Glutamatergic neuron (in vitro differentiated cells): ENCODE measurements around the gene ELOVL5. TPM values are rescaled to one million over a fixed set of nuclear protein-coding genes. Genes with fewer than 3 reads are reported as not detected.

ENCODE experiments used
- DNase-seq: peaks from one replicate; pipeline ENCODE4 v3.0.0; 2022
- H3K27ac Mint-ChIP-seq: one replicate; pipeline ENCODE4 v1.8.0; 2020; ENCODE audit warnings: mild to moderate bottlenecking, mixed read lengths, inconsistent platforms; ENCODE audit not compliant: unreplicated experiment
- H3K27me3 Mint-ChIP-seq: one replicate; pipeline ENCODE4 v1.8.0; 2020; ENCODE audit warnings: mild to moderate bottlenecking, moderate library complexity, mixed read lengths, inconsistent platforms; ENCODE audit not compliant: unreplicated experiment
- H3K36me3 Mint-ChIP-seq: one replicate; pipeline ENCODE4 v1.8.0; 2020; ENCODE audit warnings: mild to moderate bottlenecking, mixed read lengths, inconsistent platforms; ENCODE audit not compliant: unreplicated experiment
- H3K4me1 Mint-ChIP-seq: one replicate; pipeline ENCODE4 v1.8.0; 2020; ENCODE audit warnings: mild to moderate bottlenecking, low read depth, mixed read lengths, inconsistent platforms; ENCODE audit not compliant: unreplicated experiment
- H3K4me3 Mint-ChIP-seq: one replicate; pipeline ENCODE4 v1.8.0; 2020; ENCODE audit warnings: mild to moderate bottlenecking, mixed read lengths, inconsistent platforms; ENCODE audit not compliant: unreplicated experiment
- H3K9me3 Mint-ChIP-seq: one replicate; pipeline ENCODE4 v1.8.0; 2020; ENCODE audit warnings: mild to moderate bottlenecking, moderate library complexity, mixed read lengths, inconsistent platforms; ENCODE audit not compliant: unreplicated experiment
- microRNA-seq: library from miRNA; unstranded; fragments of <30 nt; microRNA quantifications from one replicate; pipeline ENCODE4, GENCODE V29; 2020; ENCODE audit not compliant: unreplicated experiment
- total RNA-seq: library from RNA; stranded (reverse); fragmentation: NEBNext Ultra II Directional; extraction: Animal tissue kit (Norgen Biotek cat#: 25700); gene quantifications from one replicate; pipeline ENCODE4 v1.2.1, GENCODE V29; 2021; ENCODE audit not compliant: unreplicated experiment
- TF ChIP-seq, protein P1 (sequence below): fragments of 200-600 bp; sonication (generic); IDR thresholded peaks from one replicate; pipeline ENCODE4 v1.5.0; 2021; ENCODE audit not compliant: partially characterized antibody, unreplicated experiment

The ELOVL5 gene
- total RNA-seq, 1 donor from 2014 or later = 97.2 TPM

DNA sequence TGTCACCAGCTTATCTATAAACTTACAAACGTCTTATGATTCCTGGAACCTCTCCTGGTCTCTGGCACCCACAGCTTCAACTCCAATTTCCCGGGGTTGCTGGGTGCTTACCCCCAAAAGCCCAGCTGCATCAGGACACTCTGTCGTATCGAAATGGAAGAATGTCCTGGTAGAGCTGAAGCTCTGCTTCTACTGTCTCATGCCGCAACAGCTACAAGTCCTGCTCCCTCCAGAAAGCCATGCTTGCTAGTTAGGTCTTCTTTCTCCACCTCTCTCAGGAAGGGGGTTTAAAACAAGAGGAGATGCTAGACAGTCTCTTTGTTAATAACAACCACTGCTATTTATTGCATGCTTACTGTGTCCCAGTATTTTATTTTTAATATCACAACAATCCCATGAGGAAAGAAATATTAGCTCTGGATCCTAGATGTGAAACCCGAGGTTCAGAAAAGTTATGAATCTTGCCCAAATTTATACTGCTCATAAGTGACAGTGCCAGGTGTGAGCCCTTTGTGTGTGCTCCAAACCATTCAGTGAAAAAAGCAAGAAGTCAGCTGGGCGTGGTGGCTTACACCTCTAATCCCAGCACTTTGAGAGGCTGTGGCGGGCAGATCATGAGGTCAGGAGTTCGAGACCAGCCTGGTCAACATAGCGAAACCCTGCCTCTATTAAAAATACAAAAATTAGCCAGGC is 117.8 kb downstream of the ELOVL5 start:
- Mint-ChIP-seq H3K27me3 (no peaks in the 10 kb centered on the region), H3K4me3 (no peak overlapping the region), H3K27ac (no peak overlapping the region), H3K9me3 (no peaks in the 10 kb centered on the region), H3K36me3 (no peaks in the 10 kb centered on the region), H3K4me1 (no peaks in the 10 kb centered on the region)
- no peak for DNase-seq
- TF ChIP-seq, protein P1, sequence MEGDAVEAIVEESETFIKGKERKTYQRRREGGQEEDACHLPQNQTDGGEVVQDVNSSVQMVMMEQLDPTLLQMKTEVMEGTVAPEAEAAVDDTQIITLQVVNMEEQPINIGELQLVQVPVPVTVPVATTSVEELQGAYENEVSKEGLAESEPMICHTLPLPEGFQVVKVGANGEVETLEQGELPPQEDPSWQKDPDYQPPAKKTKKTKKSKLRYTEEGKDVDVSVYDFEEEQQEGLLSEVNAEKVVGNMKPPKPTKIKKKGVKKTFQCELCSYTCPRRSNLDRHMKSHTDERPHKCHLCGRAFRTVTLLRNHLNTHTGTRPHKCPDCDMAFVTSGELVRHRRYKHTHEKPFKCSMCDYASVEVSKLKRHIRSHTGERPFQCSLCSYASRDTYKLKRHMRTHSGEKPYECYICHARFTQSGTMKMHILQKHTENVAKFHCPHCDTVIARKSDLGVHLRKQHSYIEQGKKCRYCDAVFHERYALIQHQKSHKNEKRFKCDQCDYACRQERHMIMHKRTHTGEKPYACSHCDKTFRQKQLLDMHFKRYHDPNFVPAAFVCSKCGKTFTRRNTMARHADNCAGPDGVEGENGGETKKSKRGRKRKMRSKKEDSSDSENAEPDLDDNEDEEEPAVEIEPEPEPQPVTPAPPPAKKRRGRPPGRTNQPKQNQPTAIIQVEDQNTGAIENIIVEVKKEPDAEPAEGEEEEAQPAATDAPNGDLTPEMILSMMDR = no peak

DNA sequence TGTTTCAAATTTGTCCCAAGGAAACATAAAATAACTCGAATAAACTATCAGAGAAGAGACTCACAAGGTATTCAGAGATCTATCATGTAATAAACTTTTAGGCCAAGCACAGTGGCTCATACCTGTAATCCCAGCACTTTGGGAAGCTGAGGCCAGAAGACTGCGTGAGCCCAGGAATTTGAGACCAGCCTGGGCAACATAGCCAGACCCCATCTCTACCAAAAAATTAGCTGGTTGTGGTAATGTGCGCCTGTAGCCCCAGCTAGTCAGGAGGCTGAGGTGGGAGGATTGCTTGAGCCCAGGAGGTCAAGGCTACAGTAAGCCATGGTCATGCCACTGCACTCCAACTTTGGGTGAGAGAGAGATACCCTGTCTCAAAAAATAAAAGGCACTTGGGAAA is 120.9 kb downstream of the ELOVL5 start:
- Mint-ChIP-seq H3K4me3 (no peak overlapping the region), H3K27me3 (no peaks in the 10 kb centered on the region), H3K4me1 (no peaks in the 10 kb centered on the region)

DNA sequence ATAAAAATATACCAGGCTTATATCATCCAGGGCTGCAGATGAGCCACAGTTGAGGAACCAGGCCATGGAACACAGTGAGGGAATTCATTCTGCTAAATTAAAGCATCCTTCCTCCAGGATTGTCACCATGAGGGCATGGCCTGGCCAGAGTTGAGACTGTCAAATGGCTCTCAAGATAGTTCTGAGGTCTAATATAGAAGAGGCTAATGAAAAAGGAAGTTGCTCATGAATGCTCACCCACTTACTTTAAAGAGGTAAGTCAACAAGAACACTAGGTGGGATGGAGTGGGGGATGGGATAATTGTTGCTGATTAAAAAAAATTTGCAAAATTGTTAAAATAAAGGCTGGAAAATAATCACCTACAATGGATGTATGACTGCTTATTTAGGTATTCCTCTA is 128.1 kb downstream of the ELOVL5 start:
- Mint-ChIP-seq H3K36me3 (no peaks in the 10 kb centered on the region), H3K27me3 (no peaks in the 10 kb centered on the region), H3K9me3 (no peaks in the 10 kb centered on the region), H3K27ac (no peak overlapping the region), H3K4me1 (no peaks in the 10 kb centered on the region), H3K4me3 (no peak overlapping the region)
- DNase-seq = no peak
- TF ChIP-seq, protein P1 = no peak

More for the DNA sequence above, 120.9 kb downstream of the ELOVL5 start:
- Mint-ChIP-seq H3K9me3 (no peaks in the 10 kb centered on the region), H3K36me3 (no peaks in the 10 kb centered on the region), H3K27ac (no peak overlapping the region)
- no peak for DNase-seq
- TF ChIP-seq, protein P1 = no peak

Small RNA genes lying within 50 kb of the gene (microRNA-seq; reads per million reads assigned to microRNA genes)
- gene MIR5685 = not detected

Other genes starting within 250 kb of the ELOVL5 start
- gene GCM1, start 200.1 kb downstream of the ELOVL5 start, total RNA-seq = not detected
- 29.1 TPM for gene GCLC, start 196.2 kb upstream of the ELOVL5 start, total RNA-seq